ENCODE measurements around the gene CD109.
A peak's percentile ranks its signal among the peaks of the same experiment; 100 is the strongest.

Gene CD109

GRCh38 chr6:73728548-73729205, 32.7 kb downstream of the CD109 start:
- no peak for DNase-seq

GRCh38 chr6:73731285-73731684, 35.3 kb downstream of the CD109 start:
- no peak for DNase-seq

GRCh38 chr6:73732845-73733675, 37.1 kb downstream of the CD109 start:
- peak; percentile 55 for DNase-seq

GRCh38 chr6:73733791-73734190, 37.8 kb downstream of the CD109 start:
- DNase-seq, result no peak

- no peak for DNase-seq
These were observed 38.9 kb downstream of the CD109 start for GRCh38 chr6:73734832-73735453.

- no peak for DNase-seq
These were observed 42.5 kb downstream of the CD109 start for GRCh38 chr6:73738367-73739028.

- DNase-seq, result no peak
These were observed 43.1 kb downstream of the CD109 start for GRCh38 chr6:73739096-73739495.

GRCh38 chr6:73742433-73742832, 46.4 kb downstream of the CD109 start:
- DNase-seq, result no peak

- DNase-seq, result no peak
These were observed 47.1 kb downstream of the CD109 start for GRCh38 chr6:73743081-73743480.

- no peak for DNase-seq
These were observed 47.6 kb downstream of the CD109 start for GRCh38 chr6:73743556-73743955.

- no peak for DNase-seq
These were observed 50.8 kb downstream of the CD109 start for GRCh38 chr6:73746787-73747186.

- DNase-seq, result no peak
These were observed 51.3 kb downstream of the CD109 start for GRCh38 chr6:73747289-73747688.

- no peak for DNase-seq
These were observed 56.9 kb downstream of the CD109 start for GRCh38 chr6:73752943-73753342.

GRCh38 chr6:73766040-73766439, 70.0 kb downstream of the CD109 start:
- no peak for DNase-seq

GRCh38 chr6:73768558-73768957, 72.6 kb downstream of the CD109 start:
- DNase-seq, result no peak

- DNase-seq, result no peak
These were observed 74.0 kb downstream of the CD109 start for GRCh38 chr6:73769976-73770375.

GRCh38 chr6:73774311-73774774, 78.3 kb downstream of the CD109 start:
- DNase-seq, result peak; percentile 86

GRCh38 chr6:73779943-73780342, 83.9 kb downstream of the CD109 start:
- DNase-seq, result no peak

- no peak for DNase-seq
These were observed 86.9 kb downstream of the CD109 start for GRCh38 chr6:73782911-73783310.

- DNase-seq, result no peak
These were observed 88.9 kb downstream of the CD109 start for GRCh38 chr6:73784726-73785505.

- DNase-seq, result no peak
These were observed 94.6 kb downstream of the CD109 start for GRCh38 chr6:73790574-73790973.

GRCh38 chr6:73791336-73791735, 95.3 kb downstream of the CD109 start:
- DNase-seq, result no peak
